ENCODE results near the gene SFTPD.

SFTPD gene

DNA sequence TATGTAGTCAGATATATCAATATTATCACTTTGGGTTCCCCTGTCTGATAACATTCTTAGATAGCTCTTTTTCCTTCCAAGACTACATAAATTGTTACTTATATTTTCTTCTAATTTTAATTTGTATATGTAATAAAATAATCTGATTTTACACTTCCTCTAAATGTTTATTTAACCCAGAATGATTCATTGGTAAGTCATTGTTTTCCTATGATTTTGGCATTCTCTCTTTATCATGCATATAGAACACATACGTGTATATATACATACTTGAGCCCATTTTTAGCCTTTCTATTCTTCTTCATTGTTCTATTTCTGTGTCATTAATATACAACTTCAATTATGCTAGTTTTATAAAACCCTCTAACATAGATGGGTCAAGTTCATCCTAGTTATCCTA, 16.6 kb downstream of the SFTPD start:
- H3K9ac ChIP-seq (ENCODE audit: insufficient read length) = no peak overlapping the region
- H3K9me3 ChIP-seq (ENCODE audit: low read depth, low read length) = no peaks in the 10 kb centered on the region
- H3K36me3 ChIP-seq (ENCODE audit: insufficient read depth, low read length) = no peaks in the 10 kb centered on the region
- H3K27ac ChIP-seq = no peak overlapping the region
- H3K4me3 ChIP-seq = no peak overlapping the region
- no peak for DNase-seq (ENCODE audit: low read depth, low spot score)
- no peak for TF ChIP-seq EZH2 (IDR thresholded peaks at IDR 0.05)
- no peak for TF ChIP-seq FOXP2 (optimal IDR thresholded peaks at IDR 0.05; ENCODE audit: control extremely low read depth, extremely low read length, insufficient read depth)

DNA sequence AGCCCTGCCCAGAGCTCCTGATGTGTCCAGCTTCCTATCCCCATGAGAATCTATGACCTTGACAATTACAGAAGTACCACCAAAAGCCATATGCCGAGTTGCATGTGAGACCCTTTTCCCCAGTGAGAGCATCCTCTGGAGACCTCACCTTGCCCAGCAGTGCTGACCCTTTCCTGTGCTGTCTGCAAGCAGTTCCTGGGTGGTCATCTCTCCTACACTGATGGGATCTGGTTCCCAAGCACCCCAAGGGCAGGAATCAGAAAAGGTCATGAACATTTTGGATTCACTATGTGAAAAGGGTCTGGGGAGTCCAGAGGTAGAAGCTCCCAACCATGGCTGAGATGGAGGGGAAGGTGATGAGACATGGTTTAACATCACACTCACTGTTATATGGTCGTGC, 18.2 kb downstream of the SFTPD start:
- DNase-seq (ENCODE audit: low read depth, low spot score) = no peak

DNA sequence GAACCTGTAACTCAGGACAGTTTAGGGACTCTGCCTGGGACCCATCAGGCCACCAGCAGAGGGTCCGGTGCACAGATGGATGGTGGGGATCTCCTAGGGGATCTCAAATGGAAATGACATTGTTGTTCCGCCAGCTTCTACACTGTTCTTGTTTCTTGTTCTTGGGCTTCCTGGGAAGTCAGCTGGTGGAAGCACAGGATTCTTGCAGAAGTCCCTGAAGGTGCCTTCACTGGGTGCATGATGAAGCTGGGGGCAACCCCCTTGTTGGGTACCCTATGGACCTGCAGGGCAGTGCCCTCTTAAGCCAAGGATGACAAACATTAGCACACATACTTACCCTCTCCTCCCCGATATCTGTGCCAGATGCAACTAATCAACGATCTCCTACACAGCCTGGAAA, 18.6 kb downstream of the SFTPD start:
- no peak for DNase-seq (ENCODE audit: low read depth, low spot score)
- H3K4me3 ChIP-seq = no peak overlapping the region
- no peak overlapping the region for H3K9ac ChIP-seq (ENCODE audit: insufficient read length)
- no peak for TF ChIP-seq EZH2 (IDR thresholded peaks at IDR 0.05)
- no peak for TF ChIP-seq FOXP2 (optimal IDR thresholded peaks at IDR 0.05; ENCODE audit: control extremely low read depth, extremely low read length, insufficient read depth)
- no peak for TF ChIP-seq POLR2AphosphoS5 (IDR thresholded peaks at IDR 0.05; ENCODE audit: borderline replicate concordance, low read depth, low read length)
- no peaks in the 10 kb centered on the region for H3K36me3 ChIP-seq (ENCODE audit: insufficient read depth, low read length)
- H3K27ac ChIP-seq = no peak overlapping the region
- no peaks in the 10 kb centered on the region for H3K9me3 ChIP-seq (ENCODE audit: low read depth, low read length)

More for the DNA sequence above, 18.2 kb downstream of the SFTPD start:
- no peak overlapping the region for H3K27ac ChIP-seq
- H3K36me3 ChIP-seq (ENCODE audit: insufficient read depth, low read length) = no peaks in the 10 kb centered on the region
- no peak for TF ChIP-seq FOXP2 (optimal IDR thresholded peaks at IDR 0.05; ENCODE audit: control extremely low read depth, extremely low read length, insufficient read depth)
- TF ChIP-seq POLR2AphosphoS5 (IDR thresholded peaks at IDR 0.05; ENCODE audit: borderline replicate concordance, low read depth, low read length) = no peak
- TF ChIP-seq EZH2 (IDR thresholded peaks at IDR 0.05) = no peak
- no peaks in the 10 kb centered on the region for H3K9me3 ChIP-seq (ENCODE audit: low read depth, low read length)
- no peak overlapping the region for H3K4me3 ChIP-seq
- H3K9ac ChIP-seq (ENCODE audit: insufficient read length) = no peak overlapping the region

- no peak overlapping the region for H3K27ac ChIP-seq
- H3K36me3 ChIP-seq (ENCODE audit: insufficient read depth, low read length) = no peaks in the 10 kb centered on the region
- H3K9ac ChIP-seq (ENCODE audit: insufficient read length) = no peak overlapping the region
- TF ChIP-seq EZH2 (IDR thresholded peaks at IDR 0.05) = no peak
- TF ChIP-seq POLR2AphosphoS5 (IDR thresholded peaks at IDR 0.05; ENCODE audit: borderline replicate concordance, low read depth, low read length) = no peak
- TF ChIP-seq FOXP2 (optimal IDR thresholded peaks at IDR 0.05; ENCODE audit: control extremely low read depth, extremely low read length, insufficient read depth) = no peak
- H3K9me3 ChIP-seq (ENCODE audit: low read depth, low read length) = no peaks in the 10 kb centered on the region
- no peak overlapping the region for H3K4me3 ChIP-seq
- no peak for DNase-seq (ENCODE audit: low read depth, low spot score)
Measured at GRCh38 chr10:79929409-79929904, 19.4 kb downstream of the SFTPD start.

- DNase-seq (ENCODE audit: low read depth, low spot score) = no peak
- no peaks in the 10 kb centered on the region for H3K36me3 ChIP-seq (ENCODE audit: insufficient read depth, low read length)
- TF ChIP-seq FOXP2 (optimal IDR thresholded peaks at IDR 0.05; ENCODE audit: control extremely low read depth, extremely low read length, insufficient read depth) (no peak), EZH2 (IDR thresholded peaks at IDR 0.05) (no peak), POLR2AphosphoS5 (IDR thresholded peaks at IDR 0.05; ENCODE audit: borderline replicate concordance, low read depth, low read length) (no peak)
- H3K9ac ChIP-seq (ENCODE audit: insufficient read length) = no peak overlapping the region
- no peak overlapping the region for H3K4me3 ChIP-seq
- H3K27ac ChIP-seq = no peak overlapping the region
- H3K9me3 ChIP-seq (ENCODE audit: low read depth, low read length) = no peaks in the 10 kb centered on the region
Measured at GRCh38 chr10:79928028-79928583, 20.8 kb downstream of the SFTPD start.

DNA sequence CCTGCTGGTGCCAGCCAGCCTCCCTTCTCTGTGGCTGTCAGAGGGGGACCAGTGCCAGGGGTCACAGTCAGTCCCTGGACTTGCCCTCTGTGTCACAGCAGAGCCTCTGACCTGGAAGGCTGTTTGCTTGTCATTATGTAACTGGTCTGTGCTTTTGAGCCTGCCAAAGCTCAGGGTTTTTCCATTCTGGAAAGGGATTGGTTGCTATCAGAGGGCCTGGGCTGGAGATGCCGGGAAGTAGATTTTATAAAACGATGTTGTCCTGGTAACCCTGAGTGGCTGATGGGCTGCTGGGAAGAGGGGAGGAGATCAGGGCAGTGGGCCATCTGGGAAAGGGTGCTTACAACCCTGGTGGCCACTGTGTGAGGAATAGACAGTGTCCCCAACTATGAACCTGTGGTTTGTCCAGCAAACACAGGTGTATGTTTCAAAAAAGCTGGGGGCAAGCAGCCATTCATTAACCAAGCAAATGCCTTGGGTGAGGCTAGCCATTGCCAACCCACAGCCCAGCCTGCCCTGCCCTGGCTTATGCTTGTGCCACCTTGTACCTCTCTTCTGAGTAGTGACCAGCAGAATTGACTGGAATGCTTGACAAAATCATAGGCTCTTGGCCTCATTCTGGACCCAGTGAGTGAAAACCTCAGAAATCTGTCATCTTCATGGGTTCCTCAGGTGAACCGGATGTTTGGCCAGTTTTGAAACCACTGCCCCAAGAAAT, 21.6 kb downstream of the SFTPD start:
- DNase-seq (ENCODE audit: low read depth, low spot score) = no peak

DNA sequence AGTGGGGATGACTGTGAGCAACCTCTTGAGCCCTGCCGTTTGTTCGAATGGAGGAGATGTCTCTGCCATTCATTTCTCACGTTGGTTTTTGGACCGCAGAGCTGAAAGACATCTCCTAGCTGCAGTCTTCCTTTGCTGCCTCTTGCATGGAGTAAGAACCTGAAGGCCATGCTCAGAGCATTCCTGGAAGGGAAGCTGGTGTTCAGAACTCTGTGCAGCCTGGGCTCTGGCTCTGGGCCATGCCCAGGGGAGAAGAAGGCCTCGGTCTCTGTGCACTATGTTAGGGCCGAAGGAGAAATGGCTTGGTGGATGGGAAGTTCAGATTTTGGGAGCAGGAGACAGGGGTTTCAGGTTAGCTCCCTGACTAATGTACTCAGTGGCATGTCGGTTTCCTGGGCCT, 22.9 kb downstream of the SFTPD start:
- no peaks in the 10 kb centered on the region for H3K9me3 ChIP-seq (ENCODE audit: low read depth, low read length)
- no peaks in the 10 kb centered on the region for H3K36me3 ChIP-seq (ENCODE audit: insufficient read depth, low read length)
- TF ChIP-seq FOXP2 (optimal IDR thresholded peaks at IDR 0.05; ENCODE audit: control extremely low read depth, extremely low read length, insufficient read depth) (no peak), EZH2 (IDR thresholded peaks at IDR 0.05) (no peak), POLR2AphosphoS5 (IDR thresholded peaks at IDR 0.05; ENCODE audit: borderline replicate concordance, low read depth, low read length) (no peak)
- DNase-seq (ENCODE audit: low read depth, low spot score) = no peak
- H3K4me3 ChIP-seq = no peak overlapping the region
- no peak overlapping the region for H3K9ac ChIP-seq (ENCODE audit: insufficient read length)
- H3K27ac ChIP-seq = no peak overlapping the region

More for the DNA sequence above, 21.6 kb downstream of the SFTPD start:
- Histone ChIP-seq H3K9ac (ENCODE audit: insufficient read length) (no peak overlapping the region), H3K9me3 (ENCODE audit: low read depth, low read length) (no peaks in the 10 kb centered on the region), H3K36me3 (ENCODE audit: insufficient read depth, low read length) (no peaks in the 10 kb centered on the region), H3K27ac (no peak overlapping the region), H3K4me3 (no peak overlapping the region)
- TF ChIP-seq POLR2AphosphoS5 (IDR thresholded peaks at IDR 0.05; ENCODE audit: borderline replicate concordance, low read depth, low read length) (no peak), FOXP2 (optimal IDR thresholded peaks at IDR 0.05; ENCODE audit: control extremely low read depth, extremely low read length, insufficient read depth) (no peak), EZH2 (IDR thresholded peaks at IDR 0.05) (no peak)

DNA sequence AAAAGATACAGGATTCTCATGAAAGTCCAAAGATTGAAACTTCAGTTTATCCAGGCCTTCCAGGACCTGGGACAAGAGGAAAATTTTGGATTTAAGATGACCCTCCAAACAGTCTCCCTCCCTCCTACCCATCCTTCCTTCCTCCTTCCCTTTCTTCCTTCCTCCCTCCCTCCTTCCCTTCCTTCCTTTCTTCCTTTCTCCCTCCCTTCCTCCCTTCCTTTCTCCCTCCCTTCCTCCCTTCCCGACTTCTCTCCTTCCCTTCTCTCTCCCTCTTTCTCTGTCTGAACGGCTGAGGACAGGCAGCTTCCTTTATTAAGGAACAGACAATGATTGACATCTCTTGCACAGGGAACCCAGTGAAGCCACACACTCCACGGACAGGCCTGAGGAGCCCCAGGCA, 23.3 kb downstream of the SFTPD start:
- Histone ChIP-seq H3K4me3 (no peak overlapping the region), H3K9ac (ENCODE audit: insufficient read length) (no peak overlapping the region), H3K9me3 (ENCODE audit: low read depth, low read length) (no peaks in the 10 kb centered on the region), H3K27ac (no peak overlapping the region), H3K36me3 (ENCODE audit: insufficient read depth, low read length) (no peaks in the 10 kb centered on the region)
- TF ChIP-seq POLR2AphosphoS5 (IDR thresholded peaks at IDR 0.05; ENCODE audit: borderline replicate concordance, low read depth, low read length) = no peak
- no peak for DNase-seq (ENCODE audit: low read depth, low spot score)

- no peak overlapping the region for H3K27ac ChIP-seq
- no peaks in the 10 kb centered on the region for H3K36me3 ChIP-seq (ENCODE audit: insufficient read depth, low read length)
- no peaks in the 10 kb centered on the region for H3K9me3 ChIP-seq (ENCODE audit: low read depth, low read length)
- no peak overlapping the region for H3K4me3 ChIP-seq
- H3K9ac ChIP-seq (ENCODE audit: insufficient read length) = no peak overlapping the region
- TF ChIP-seq EZH2 (IDR thresholded peaks at IDR 0.05) = no peak
- no peak for TF ChIP-seq FOXP2 (optimal IDR thresholded peaks at IDR 0.05; ENCODE audit: control extremely low read depth, extremely low read length, insufficient read depth)
- TF ChIP-seq POLR2AphosphoS5 (IDR thresholded peaks at IDR 0.05; ENCODE audit: borderline replicate concordance, low read depth, low read length) = no peak
- no peak for DNase-seq (ENCODE audit: low read depth, low spot score)
Measured at GRCh38 chr10:79923669-79924068, 25.2 kb downstream of the SFTPD start.

All from SK-N-MC (cell line).